Measurements from ENCODE around the gene HOXA3. TPM values are rescaled to one million over a fixed set of nuclear protein-coding genes. Genes with fewer than 3 reads are reported as not detected.

HOXA3 gene
- total RNA-seq, 1 donor from 2014 or later, result 3.9 TPM

- H3K27me3 ChIP-seq, result no peaks in the 10 kb centered on the region
- peak overlapping the region; percentile 17 for H3K27ac ChIP-seq
- no peak for TF ChIP-seq POLR2AphosphoS5 (IDR thresholded peaks at IDR 0.05; ENCODE audit: insufficient read depth in 1 of 2, low read depth in 1 of 2)
- no peak for TF ChIP-seq CTCF (IDR thresholded peaks at IDR 0.05)
- TF ChIP-seq POLR2A (IDR thresholded peaks at IDR 0.05), result no peak
- H3K4me1 ChIP-seq, result peaks cover 43% of the 10 kb centered on the region
- H3K36me3 ChIP-seq, result no peaks in the 10 kb centered on the region
- H3K4me3 ChIP-seq, result peak overlapping the region in 1 of 2 donors; percentile 64
- no peaks in the 10 kb centered on the region for H3K9me3 ChIP-seq
- intact Hi-C loops (cut with DNase I), result loop anchor here (10.0 kb wide), 1 partner anchor 1308 kb away; no protein-coding TSS in a partner anchor
- DNase-seq (ENCODE audit: extremely low spot score in 2 of 2), result no peak
Observed at GRCh38 chr7:27162561-27163287, 10.3 kb upstream of the HOXA3 start.

DNA sequence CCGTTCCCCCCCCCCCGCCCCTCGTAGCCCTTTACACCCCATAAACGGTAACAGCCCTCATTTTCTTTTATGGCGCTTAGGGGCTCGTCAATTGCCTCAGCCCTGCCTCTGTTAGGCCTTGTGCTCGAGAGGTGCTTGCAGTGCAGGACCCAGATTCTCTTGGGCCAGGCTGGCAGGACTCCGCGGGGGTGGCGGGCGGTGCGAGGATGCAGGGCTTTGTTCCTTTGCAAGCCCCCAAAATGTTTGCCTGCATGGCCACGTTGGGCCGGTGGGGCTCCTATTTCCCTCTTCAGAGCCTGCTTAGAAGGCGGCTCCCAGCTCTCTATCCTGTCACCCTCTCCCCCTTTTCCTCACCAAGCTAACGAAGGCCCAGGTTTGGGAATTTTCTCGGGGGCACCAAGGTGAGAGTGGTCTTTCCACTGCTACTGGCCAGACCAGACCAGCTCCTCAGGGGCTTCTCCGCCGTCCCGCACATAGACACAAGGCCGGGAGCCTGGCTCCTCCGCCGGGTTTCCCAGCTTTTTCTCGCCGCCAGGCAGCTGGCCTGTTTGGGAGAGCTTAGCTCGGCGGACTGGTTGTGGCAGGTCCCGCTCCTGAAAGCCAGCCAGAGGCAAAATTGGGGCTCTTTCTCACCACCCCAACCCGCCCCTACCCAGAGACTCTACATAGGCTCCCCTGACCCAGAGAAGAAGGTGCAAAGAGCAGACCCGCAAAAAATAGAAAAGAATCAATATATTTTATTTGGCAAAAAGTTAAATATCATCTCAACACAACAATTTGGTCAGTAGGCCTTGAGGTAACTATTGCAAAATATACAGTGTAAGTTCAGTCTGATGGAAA lies 9.6 kb upstream of the HOXA3 start:
- Histone ChIP-seq H3K4me1 (peaks cover 41% of the 10 kb centered on the region), H3K4me3 (peak overlapping the region; percentile 55 to 64), H3K9me3 (no peaks in the 10 kb centered on the region), H3K27ac (peak overlapping the region; percentile 17), H3K36me3 (no peaks in the 10 kb centered on the region), H3K27me3 (no peaks in the 10 kb centered on the region)
- intact Hi-C loops (cut with DNase I), result loop anchor here (10.0 kb wide), 1 partner anchor 1307 kb away; no protein-coding TSS in a partner anchor
- TF ChIP-seq CTCF (IDR thresholded peaks at IDR 0.05), result no peak
- no peak for DNase-seq (ENCODE audit: extremely low spot score in 2 of 2)

DNA sequence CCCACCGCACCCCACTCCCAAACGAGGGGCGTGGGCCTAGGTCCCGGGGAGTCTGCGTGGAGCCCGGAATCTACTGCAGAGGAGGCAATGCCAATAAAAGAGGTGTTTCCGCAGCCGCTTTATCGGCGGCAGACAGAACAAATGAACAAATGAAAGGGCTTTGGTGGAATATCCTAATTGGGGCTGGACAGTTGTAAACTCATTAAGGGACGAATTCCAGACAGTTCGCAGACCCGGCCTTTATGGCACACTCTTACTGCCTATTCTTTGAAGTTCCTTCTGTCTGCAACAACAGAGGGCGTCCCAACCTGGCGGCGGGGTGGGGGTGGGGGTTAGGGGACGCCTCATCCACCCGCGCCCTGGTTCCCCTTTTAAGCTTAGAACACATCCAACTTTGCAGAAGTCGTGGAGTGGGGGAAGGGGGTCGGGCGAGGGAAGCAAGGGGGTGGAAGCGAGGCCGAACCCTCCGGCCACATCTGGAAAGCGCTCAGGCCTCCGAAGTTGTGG lies 8.9 kb upstream of the HOXA3 start:
- H3K27ac ChIP-seq, result peak overlapping the region; percentile 75
- no peaks in the 10 kb centered on the region for H3K9me3 ChIP-seq
- H3K4me3 ChIP-seq, result peak overlapping the region; percentile 55 to 64
- H3K27me3 ChIP-seq, result no peaks in the 10 kb centered on the region
- TF ChIP-seq POLR2A (IDR thresholded peaks at IDR 0.05) (no peak), CTCF (IDR thresholded peaks at IDR 0.05) (peak in 1 of 3 experiments; percentile 0), POLR2AphosphoS5 (IDR thresholded peaks at IDR 0.05; ENCODE audit: insufficient read depth in 1 of 2, low read depth in 1 of 2) (no peak)
- intact Hi-C loops (cut with DNase I), result loop anchor here (10.0 kb wide), 1 partner anchor 1306 kb away; no protein-coding TSS in a partner anchor
- DNase-seq (ENCODE audit: extremely low spot score in 2 of 2), result no peak
- H3K36me3 ChIP-seq, result no peaks in the 10 kb centered on the region
- H3K4me1 ChIP-seq, result peaks cover 38% of the 10 kb centered on the region

DNA sequence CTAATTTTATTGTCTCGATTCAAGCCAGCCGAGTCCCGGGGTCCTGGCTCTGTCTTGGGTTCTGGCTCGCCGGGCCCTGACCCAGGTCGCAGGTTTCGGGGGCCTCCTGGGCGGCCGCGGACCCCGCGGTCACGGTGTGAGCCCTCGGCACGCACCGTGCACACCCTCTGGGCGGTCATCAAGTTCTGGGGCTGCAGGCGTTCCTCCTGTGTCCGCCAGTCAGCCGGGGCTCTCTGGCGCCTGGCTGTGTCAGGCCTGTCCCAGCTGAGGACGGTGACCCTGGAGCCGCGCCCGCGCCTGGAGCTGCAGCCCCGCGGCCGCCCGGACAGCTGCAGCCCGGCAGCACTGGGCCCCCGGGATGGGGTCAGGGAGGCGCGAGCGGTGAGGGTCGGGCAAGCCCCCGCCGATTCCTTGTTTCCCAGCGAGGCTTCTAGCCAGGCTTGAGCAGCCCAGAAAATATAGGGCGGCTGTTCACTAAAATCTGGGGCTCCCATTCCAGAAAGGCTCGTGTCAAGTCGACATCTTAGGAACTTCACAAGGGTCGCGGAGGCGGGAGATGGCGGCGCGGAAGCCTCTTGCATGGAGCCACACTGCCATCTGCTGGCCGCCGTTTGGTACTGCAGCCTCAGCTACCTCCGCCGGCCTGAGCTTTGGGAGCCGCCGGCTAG lies 8.3 kb upstream of the HOXA3 start:
- Histone ChIP-seq H3K27ac (peak overlapping the region; percentile 75), H3K4me3 (peak overlapping the region; percentile 55 to 64), H3K9me3 (no peaks in the 10 kb centered on the region), H3K27me3 (no peaks in the 10 kb centered on the region), H3K4me1 (peaks cover 42% of the 10 kb centered on the region), H3K36me3 (no peaks in the 10 kb centered on the region)
- DNase-seq (ENCODE audit: extremely low spot score in 2 of 2), result no peak
- TF ChIP-seq CTCF (IDR thresholded peaks at IDR 0.05), result peak; percentile 98 to 100 (median 99)
- no peak for TF ChIP-seq POLR2A (IDR thresholded peaks at IDR 0.05)
- peak; percentile 9 to 29 for TF ChIP-seq POLR2AphosphoS5 (IDR thresholded peaks at IDR 0.05; ENCODE audit: insufficient read depth in 1 of 2, low read depth in 1 of 2)
- intact Hi-C loops (cut with DNase I), result loop anchor here (10.0 kb wide), 1 partner anchor 1306 kb away; no protein-coding TSS in a partner anchor
